NCI-H345 (cell line): ENCODE data around the gene PROSER2.

Source experiments
- DNase-seq: peaks from one replicate; lab custom pipeline; 2025; lab: John Stamatoyannopoulos, UW

PROSER2 gene

DNA sequence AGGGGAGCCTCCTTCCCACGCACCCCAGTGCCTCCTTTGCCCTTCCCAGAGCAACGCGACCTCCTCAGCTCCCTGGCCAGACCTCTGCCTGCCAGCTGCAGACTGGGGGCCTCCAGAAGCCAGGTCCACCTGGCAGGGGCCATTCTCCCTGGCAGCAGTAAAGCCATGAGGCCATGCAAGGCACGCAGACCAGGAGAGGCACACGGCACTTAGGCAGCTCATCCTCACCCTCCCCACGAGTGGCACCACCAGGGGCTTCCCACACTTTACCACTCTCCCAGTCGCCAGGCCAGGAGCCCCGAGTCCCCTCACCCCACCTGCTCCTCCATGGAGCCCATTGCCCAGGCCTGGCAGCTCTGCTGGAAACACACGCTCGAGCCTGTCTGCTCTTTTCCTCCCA is 85.4 kb downstream of the PROSER2 start:
- no peak for DNase-seq

- no peak for DNase-seq
Measured at GRCh38 chr10:11908991-11909390, 85.8 kb downstream of the PROSER2 start.

GRCh38 chr10:11909618-11910017 is 86.5 kb downstream of the PROSER2 start:
- DNase-seq = no peak

DNA sequence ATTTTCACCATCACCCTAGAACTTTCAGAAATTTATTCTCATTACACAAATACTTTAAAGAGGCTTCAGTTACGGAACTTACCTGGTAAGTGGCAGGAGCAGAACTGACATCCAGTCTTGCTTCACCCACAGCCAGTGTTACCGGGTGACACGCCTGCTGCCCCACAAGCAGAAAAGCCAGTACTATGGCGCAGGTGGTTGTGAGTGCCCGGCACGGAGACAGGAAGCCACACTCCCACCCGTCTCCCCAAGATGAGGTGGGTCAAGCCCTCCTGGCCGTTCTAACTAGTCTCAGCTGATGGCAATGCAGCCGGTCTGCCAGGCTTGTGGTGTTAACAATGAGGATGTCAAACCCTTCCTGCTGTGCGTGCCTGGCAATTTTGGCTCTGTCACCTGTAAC is 86.9 kb downstream of the PROSER2 start:
- DNase-seq = no peak

DNA sequence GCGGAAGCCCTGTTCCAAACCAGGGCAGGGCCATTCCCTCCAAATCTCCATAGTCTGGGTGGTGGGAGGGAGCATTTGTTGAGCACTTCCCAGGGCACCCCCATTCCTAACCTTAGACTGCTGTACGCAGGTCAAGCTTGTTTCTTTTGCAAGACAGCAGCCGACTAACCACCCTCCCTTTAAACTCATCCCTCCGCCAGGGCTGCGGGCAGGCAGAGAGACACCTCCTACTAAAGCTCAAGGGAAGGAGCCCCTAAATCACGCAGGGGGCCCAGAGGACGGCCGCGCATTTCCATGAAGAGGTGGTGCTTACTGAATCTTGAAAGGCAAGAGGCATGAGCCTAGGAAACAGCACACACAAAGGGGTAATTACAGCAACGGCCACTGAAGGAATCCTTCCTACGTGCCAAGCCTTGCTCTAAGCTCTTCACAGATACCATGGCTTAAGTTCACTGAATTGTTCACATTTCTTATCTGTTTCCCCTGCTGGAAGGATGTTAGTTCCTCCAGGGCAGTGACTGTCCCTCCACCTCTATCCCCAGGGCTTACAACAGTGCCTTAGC is 90.0 kb downstream of the PROSER2 start:
- DNase-seq = no peak

DNA sequence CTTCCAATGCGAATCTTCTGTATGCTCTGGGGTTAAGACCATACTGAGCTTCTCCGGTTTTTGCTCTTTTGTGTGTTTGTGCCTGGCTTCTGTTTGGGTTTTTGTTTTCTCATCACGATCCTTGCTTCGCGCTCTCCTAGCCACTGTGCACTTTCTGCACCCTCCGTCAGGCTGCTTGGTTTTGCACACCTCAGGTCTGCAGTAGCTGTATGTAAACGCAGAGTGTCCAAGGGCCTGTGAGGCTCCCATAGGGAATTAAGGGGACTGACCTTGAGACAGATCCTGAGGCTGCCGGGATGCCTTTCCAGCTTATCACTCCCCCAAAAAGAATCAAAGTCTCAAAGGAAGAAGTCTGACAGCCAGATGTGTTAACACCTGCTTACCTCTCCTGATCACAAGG is 95.2 kb downstream of the PROSER2 start:
- no peak for DNase-seq

DNA sequence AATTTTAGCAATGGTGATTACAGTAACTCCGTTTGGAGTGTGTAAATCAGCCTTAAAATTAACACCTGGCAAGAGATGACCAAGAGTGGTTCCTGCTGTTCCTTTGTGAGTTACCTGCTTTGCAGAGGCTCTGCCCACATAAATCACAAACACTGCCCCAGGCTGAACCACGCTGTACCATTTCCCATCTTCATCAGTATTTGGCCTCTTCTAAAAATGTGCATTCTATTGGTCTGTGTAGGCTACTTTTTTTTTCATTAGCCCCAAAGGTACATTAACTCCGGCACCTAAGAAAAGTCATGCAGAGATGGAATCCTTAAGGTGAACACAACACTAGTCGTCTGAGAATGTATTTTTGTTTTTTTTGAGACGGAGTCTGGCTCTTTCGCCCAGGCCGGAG is 96.1 kb downstream of the PROSER2 start:
- DNase-seq = no peak
